ENCODE measurements around the gene HEXA.

HEXA gene

DNA sequence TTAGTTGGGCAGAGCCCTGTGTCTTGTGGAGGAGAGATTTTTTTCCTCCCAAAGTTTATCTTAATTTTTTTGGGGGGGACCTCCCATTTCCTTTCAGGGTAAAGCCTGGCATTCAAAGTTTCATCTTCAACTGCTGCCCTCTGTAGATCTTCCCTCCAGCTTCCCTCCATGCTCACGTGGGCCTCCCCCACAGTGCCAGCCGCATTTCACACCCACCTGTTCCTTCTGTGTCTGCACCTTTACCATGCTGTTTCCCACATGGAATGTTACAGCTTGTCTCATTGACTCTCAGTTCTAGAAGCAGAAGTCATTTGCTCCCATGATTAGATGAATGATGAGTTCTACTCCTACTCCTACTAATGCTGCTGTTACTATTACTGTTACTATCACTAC, 62.4 kb downstream of the HEXA start:
- TF ChIP-seq, protein P1, sequence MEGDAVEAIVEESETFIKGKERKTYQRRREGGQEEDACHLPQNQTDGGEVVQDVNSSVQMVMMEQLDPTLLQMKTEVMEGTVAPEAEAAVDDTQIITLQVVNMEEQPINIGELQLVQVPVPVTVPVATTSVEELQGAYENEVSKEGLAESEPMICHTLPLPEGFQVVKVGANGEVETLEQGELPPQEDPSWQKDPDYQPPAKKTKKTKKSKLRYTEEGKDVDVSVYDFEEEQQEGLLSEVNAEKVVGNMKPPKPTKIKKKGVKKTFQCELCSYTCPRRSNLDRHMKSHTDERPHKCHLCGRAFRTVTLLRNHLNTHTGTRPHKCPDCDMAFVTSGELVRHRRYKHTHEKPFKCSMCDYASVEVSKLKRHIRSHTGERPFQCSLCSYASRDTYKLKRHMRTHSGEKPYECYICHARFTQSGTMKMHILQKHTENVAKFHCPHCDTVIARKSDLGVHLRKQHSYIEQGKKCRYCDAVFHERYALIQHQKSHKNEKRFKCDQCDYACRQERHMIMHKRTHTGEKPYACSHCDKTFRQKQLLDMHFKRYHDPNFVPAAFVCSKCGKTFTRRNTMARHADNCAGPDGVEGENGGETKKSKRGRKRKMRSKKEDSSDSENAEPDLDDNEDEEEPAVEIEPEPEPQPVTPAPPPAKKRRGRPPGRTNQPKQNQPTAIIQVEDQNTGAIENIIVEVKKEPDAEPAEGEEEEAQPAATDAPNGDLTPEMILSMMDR (IDR thresholded peaks at IDR 0.05): no peak
- no peak for DNase-seq (ENCODE audit: low spot score)
- H3K27ac ChIP-seq: no peak overlapping the region
- H3K4me3 ChIP-seq: no peak overlapping the region

DNA sequence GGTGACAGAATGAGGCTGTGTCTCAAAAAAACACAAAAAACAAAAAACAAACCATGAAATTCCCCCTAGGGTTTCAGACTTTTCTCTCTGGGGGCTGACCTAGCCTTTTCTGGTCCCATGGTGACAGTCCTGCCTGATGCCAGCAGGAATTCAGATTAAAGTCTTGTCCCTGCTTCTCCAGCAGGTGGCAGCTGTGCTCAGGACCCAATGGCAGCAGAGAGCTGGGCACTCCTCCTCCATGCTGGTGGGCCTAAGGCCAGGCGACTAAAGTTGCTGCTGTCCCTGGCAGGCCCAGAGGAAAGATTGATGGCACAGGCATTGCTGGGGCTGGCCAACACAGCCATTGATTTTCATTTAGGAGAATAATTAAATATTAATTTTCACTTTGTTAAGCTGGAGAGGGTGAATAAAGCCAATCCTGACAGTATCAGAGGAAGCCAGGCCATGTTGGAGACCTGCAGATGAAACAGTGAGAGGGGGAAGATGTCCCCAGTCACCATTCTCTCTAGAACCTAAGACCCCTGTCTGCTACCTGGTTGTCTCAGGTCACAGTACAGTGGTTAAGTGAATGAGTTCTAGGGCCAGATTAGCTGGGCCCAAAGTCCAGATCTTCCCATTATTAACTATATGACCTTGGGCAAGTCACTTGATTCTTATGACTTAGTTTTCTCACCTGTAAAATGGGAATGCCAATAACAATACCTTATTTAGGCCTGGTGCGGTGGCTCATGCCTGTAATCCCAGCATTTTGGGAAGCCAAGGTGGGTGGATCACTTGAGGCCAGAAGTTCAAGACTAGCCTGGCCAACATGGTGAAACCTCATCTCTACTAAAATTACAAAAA, 63.0 kb downstream of the HEXA start:
- TF ChIP-seq, protein P1 (IDR thresholded peaks at IDR 0.05): peak; percentile 47
- H3K4me3 ChIP-seq: no peak overlapping the region
- H3K27ac ChIP-seq: no peak overlapping the region
- DNase-seq (ENCODE audit: low spot score): no peak

DNA sequence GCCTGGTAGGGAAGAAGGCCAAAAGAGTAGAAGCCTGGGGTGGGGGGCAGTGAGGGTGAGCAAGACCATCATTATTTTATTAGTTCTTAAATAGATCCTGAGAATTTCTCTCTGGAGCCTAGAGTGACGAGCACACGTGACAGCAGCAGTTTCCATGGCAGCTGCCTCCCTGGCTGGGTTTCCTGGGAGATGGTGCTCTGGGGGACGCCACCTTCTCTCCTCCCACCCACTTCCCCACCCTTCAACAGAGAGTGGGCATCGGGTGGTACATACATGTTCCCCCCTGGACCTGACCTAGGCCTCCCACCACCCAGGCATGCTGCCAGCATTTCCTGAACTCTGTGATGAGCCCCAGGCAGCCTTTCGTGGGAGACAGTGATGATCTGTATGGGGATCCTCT, 68.8 kb downstream of the HEXA start:
- no peak overlapping the region for H3K4me3 ChIP-seq
- DNase-seq (ENCODE audit: low spot score): no peak
- TF ChIP-seq, protein P1 (IDR thresholded peaks at IDR 0.05): no peak
- H3K27ac ChIP-seq: no peak overlapping the region

DNA sequence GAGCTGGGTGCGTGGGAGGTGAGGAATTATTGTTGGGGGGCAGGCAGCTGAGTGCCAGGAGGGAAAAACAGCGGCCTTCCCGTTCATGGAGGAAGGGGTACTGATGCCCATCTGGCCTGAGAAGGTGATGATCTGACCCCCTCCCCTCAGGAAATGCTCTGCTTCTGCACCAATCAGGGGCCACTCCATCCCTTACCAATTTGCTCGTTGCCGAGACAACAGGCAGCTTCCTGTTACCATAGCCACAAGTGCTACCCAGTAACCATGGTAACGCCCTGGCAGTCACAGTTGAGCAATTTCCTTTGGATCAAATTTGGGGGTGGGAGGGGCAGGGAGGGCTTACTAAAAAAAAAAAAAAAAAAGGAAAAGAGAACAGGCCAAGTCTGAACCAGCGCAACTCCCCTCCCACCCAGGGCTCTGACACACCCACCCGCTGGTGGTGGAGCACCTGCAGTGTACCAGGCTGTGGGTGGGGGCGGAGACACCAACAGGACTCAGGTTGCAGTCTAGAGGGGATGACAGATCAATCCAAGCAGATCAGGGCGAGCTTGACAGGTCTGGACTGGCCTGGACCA, 69.5 kb downstream of the HEXA start:
- H3K4me3 ChIP-seq: no peak overlapping the region
- H3K27ac ChIP-seq: no peak overlapping the region
- TF ChIP-seq, protein P1 (IDR thresholded peaks at IDR 0.05): no peak
- no peak for DNase-seq (ENCODE audit: low spot score)

DNA sequence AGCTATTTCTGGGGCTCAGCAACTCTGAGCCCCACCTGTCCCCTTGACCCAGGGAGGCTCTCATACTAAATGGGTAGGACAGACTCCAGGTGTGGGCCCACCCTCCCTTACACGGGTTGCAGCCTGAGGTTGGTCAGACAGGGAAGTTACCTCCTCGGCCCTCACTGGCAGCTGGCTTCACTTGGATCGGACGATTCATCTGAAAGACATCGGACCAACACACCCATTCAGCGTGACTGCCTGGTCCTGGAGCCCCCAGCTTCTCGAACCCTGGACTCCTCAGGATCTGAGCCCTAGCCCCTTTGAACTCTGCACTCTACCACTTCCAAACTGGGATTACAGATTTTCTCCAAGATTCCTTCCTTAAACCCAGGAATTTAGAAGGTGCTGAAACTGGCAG, 71.2 kb downstream of the HEXA start:
- no peak overlapping the region for H3K27ac ChIP-seq
- peak; percentile 33 for DNase-seq (ENCODE audit: low spot score)
- H3K4me3 ChIP-seq: no peak overlapping the region
- TF ChIP-seq, protein P1 (IDR thresholded peaks at IDR 0.05): no peak

DNA sequence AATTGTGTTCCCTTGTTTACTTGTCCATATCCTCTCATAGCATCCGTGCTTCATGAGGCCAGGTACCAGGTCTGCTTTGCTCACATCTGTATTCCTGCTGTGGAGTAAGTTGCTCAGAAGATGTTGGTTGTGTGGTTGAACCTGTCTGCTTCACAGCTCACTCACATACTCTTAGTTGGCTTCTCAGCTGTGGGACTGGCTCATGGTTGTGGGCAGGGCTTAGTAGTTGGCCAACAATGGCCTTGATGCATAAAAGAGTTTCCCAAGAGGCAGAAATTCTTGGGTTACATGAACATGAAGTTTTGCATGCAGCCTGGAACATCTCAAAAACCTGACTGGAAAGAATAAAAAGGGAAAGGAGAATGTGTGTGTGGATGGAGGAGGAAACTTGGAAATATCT, 72.9 kb downstream of the HEXA start:
- DNase-seq (ENCODE audit: low spot score): no peak
- no peak overlapping the region for H3K4me3 ChIP-seq
- no peak overlapping the region for H3K27ac ChIP-seq
- TF ChIP-seq, protein P1 (IDR thresholded peaks at IDR 0.05): no peak
